Measurements from ENCODE around the gene KIAA1217.
A peak's percentile ranks its signal among the peaks of the same experiment; 100 is the strongest.

KIAA1217 gene

GRCh38 chr10:24375510-24375909 is 166.6 kb downstream of the KIAA1217 start:
- no peak for DNase-seq

GRCh38 chr10:24376731-24377130 is 167.8 kb downstream of the KIAA1217 start:
- no peak for DNase-seq

DNA sequence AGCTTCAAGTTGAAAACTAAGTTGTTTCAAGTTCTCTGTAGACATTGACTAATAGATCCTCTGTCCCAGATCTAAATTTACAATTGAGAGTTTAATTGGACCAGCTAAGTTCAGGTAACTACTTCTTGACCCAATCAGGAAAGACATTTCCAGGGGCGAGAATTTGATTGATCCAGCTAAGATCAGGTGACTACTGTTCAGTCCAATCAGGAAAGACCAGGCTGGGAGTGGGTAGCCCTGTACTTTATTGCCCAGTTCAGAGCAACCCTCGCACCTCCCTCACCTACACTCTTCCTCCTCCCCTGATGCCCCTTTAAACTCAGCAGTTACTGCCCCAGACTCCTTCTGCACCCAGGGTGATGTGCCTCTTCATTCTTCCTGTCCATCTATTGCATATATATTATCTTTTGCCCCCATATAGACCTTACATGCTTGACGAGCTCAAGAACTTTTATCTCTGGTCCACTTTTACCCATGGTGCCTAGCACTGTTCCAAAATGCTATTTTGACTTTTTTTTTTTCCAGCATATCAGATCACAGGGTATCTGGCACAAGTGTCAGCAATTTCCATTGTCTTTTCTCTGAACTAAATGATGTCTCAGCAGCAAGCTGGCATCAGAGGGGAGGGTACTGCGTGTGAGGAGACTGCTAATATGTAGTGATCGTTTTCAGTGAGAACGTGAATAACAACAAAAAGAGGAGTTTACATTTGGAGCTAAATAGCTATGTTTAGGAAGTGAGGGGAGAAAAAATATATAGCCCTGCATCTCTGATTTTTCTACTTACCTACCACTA is 169.4 kb downstream of the KIAA1217 start:
- DNase-seq = no peak

DNA sequence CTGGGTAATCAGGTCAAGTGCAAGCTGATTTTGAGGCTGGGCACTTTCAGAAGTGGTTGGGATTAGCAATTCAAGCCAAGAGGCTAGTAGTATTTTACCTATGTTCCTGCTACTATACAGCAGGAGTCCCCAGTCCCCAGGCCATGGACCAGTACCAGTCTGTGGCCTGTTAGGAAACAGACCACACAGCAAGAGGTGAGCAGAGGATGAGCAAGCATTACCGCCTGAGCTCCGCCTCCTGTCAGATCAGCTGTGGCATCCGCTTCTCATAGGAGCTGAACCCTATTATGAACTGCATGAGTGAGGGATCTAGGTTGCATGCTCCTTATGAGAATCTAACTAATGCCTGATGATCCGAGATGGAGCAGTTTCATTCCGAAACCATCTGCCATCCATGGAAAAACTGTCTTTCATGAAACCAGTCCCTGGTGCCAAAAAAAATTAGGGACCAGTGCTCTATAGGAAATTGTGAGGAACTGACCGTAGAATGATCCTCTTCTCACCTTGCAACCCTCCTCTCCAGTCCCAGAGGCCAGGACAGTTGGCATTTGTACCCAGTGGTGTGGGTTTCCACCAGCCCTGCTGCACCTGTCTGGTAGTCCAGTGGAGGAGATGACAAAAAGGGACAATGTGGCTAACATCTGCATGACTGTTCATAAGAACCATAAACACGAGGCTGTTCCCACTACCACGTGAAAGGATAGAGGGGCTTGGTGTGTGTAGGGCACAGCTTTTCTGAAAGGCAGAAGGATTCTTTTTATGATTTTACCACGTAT is 172.5 kb downstream of the KIAA1217 start:
- DNase-seq = no peak

DNA sequence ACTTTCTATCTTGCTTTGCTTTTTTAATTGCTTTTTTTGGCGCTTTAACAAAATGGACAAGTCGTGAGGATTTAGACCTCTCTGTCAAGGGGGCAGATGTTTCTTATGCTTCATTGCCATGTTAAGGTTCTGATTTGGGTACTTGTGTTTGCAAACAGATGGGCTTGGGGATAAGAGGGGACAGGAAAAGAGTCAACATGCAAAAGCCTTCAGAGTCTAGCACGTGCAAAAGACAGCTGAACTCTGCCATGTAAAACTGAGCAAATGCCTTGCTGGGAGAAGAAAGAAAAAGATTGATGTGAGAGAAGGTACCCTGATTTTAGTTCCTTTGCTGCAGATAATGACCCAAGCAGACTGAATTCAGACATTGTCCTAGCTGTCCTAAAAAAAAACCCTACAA is 173.1 kb downstream of the KIAA1217 start:
- DNase-seq = no peak

GRCh38 chr10:24382596-24382978 is 173.6 kb downstream of the KIAA1217 start:
- DNase-seq = no peak

DNA sequence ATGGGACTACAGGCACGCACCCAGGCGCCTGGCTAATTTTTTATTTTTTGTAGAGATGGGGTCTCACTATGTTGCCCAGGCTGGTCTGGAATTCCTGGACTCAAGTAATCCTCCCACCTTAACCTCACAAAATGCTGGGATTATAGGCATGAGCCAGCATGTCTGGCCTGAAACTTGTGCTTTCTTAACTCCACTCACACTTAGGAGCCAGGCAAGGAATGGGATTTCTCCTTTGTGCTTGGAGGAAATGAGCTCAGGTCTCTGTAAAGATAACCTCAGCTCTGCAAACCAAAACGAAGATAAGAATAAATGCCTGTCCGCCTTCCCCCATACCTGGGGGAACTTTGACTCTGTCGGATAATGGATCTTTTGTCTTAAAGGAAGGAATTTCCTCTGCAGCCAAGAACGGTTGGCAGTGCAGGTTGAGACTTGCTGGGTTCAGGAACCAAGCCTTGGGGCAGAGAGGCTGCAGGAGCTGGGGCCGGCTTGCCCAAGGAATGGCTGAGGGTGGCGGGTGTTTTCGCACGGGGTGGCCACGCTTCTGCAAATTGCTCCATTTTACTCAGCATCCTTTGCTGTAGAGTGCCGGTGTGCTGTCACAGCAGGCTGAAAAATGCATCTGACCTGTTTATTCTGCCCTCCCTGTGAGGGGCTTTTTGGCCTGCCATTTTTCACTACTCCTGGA is 174.2 kb downstream of the KIAA1217 start:
- no peak for DNase-seq

GRCh38 chr10:24383681-24384106 is 174.8 kb downstream of the KIAA1217 start:
- peak; percentile 93 for DNase-seq

- no peak for DNase-seq
Observed at GRCh38 chr10:24384954-24385353, 176.0 kb downstream of the KIAA1217 start.

DNA sequence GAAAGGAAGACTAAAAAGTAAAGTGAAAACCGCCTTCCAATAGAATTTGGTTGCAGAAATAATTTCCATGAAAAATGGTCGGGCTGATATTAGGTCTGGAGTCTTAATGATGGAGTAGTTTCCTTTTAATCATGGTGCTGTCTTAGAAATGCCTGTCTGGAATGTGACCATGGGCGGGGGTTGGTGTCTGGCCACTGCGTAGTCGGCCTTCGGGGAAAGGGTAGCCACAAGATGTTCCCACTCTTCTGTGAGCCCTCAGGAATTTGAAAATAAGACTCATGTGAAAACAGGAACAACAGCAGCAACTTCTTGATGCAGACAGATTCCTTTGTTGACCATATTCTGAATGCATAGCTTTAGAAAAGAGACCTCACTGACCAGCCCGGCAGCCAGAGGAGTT is 176.8 kb downstream of the KIAA1217 start:
- no peak for DNase-seq

- DNase-seq = no peak
Observed at GRCh38 chr10:24390146-24390700, 181.3 kb downstream of the KIAA1217 start.

DNA sequence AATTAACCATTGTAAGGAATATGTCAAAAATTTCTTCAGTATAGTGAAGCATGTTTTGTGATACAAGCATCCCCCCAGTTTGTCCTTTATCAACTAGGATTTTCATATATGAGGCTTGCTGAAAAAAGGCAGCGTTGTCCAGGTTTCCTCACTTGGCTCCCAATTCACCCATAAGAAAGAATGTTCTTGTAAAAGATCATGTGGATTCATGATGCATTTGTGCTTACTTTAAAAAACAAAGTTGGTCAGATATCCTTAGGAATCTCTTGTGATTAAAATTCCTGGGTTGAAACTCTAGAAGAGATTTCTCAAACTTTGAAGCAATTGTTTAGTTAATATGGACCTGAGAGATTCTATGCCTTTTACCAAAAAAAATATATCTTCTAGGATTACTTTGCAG is 181.8 kb downstream of the KIAA1217 start:
- DNase-seq = no peak

GRCh38 chr10:24393201-24393600 is 184.3 kb downstream of the KIAA1217 start:
- no peak for DNase-seq

DNA sequence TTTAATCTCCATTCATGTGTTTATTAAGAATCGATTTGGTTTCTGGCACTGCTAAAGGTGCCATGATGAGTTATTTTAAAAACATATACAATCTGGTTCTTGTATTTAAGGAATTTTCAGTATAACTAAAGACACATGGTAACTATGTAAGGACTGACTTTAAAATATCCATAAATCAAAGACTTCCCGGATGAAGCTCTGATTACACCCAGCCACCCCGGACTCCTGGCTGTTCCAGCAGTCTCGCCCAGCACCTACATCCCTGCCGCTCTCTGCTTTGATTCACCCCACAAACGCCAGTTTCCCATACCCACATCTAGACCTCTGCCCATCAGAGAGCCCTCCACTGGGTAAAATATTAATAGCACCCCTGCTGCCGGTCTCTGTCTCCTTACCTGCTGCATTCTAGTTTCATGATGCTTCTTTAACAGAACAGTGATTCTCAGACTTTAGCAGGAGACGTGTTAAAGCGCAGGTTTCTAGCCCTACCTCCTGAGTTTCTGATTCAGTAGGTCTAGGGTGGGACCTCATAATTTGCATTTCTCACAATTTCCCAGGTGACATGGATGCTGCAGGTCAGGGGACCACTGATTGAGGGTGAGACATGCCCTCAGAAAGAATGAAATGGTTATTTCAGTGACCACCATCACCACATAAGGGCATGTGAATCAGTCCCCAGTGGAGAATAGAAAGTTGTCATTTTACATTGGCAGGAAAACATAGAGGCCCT is 185.7 kb downstream of the KIAA1217 start:
- DNase-seq = no peak

DNA sequence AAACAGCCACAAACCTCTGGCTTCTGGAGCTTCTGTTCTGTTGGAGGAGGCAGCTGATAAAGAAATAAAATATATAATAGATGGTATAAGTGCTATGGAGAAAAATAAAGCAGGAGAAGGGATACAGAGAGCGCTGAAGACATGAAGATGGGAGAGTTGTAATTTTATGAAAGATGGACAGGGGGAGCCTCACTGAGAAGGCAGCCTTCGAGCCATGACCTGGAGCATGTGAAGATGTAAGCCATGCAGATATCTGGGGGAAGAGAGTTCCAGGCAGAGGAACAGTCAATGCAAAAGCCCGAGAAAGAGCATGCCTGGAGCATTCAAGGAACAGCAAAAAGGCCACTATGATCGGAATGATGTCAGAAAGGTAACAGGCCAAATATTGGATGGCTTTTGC is 187.5 kb downstream of the KIAA1217 start:
- DNase-seq = no peak

GRCh38 chr10:24397662-24398061 is 188.7 kb downstream of the KIAA1217 start:
- DNase-seq = no peak

GRCh38 chr10:24404567-24404966 is 195.6 kb downstream of the KIAA1217 start:
- DNase-seq = no peak

- DNase-seq = no peak
Observed at GRCh38 chr10:24405635-24406034, 196.7 kb downstream of the KIAA1217 start.

- no peak for DNase-seq
Observed at GRCh38 chr10:24406809-24407483, 198.0 kb downstream of the KIAA1217 start.

DNA sequence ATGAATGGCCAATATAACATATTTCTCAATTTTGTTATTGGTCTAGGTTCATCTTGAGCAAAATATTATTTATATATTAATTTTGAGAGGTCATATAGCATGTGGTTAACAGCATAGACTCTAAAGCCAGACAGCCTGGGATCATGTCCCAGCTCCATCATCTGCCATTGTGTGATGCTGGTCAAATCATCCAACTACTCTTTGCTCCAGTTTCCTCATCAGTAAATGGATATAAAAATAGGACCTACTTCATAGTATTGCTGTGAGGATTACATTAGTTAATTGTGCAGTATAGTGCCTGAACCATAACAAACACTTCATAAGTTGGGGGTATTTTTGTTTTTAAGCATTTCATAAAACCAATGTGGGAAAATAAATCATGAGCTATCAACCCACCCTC is 199.0 kb downstream of the KIAA1217 start:
- DNase-seq = no peak

DNA sequence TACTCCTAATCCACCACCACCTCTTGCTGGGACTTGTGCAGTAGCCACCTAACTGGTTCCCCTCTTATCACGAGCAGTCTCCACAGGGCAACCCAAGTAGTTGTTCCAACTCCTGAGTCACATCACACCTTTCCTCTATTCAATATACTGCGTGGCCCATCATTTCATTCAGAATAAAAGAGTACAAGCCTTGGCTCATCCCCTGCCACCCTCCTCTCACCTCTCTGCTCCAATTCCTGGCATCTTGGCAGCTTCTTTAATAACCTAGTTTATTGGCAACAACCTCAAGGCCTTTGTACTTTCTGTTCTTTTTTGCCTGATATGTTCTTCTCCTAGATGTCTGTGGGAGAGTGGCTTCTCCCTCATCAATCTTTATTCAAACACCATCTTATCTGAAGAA is 199.4 kb downstream of the KIAA1217 start:
- DNase-seq = no peak

DNA sequence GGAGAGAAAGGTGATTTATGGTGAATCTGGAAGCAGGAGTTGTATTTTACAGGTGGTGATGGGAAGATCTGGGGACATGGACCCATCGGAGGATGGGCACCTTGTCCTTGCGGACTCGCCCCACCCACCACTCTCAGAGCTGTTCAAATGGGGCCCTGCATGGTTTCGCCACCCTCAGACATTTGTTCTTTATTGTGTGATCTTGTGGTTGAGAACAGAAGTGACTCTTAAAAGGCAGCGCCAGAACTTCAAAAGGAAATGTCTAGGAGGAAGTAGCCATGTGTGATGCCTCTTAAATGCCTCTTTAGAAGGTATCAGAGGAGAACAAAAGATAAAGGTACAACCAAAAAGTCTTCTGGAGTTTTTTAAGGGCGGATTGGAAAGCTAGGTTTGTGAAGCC is 205.7 kb downstream of the KIAA1217 start:
- DNase-seq = no peak

Data from right forelimb (tissue), 1 donor.